Fibroblast of skin of abdomen (primary cell): Measurements from ENCODE around the gene PEF1.
A peak's percentile ranks its signal among the peaks of the same experiment; 100 is the strongest.

ENCODE experiments used
- DNase-seq: peaks from one replicate; pipeline ENCODE4 v3.0.0-alpha.2; 2013

Gene PEF1

GRCh38 chr1:31653717-31654473, 9.2 kb upstream of the PEF1 start:
- no peak for DNase-seq

- DNase-seq = no peak
Observed at GRCh38 chr1:31652891-31653499, 8.3 kb upstream of the PEF1 start.

- no peak for DNase-seq
Observed at GRCh38 chr1:31651766-31652165, 7.1 kb upstream of the PEF1 start.

- DNase-seq = no peak
Observed at GRCh38 chr1:31651089-31651420, 6.4 kb upstream of the PEF1 start.

- peak; percentile 15 for DNase-seq
Observed at GRCh38 chr1:31650161-31651088, 5.7 kb upstream of the PEF1 start.

GRCh38 chr1:31648641-31649357, 4.1 kb upstream of the PEF1 start:
- no peak for DNase-seq

- no peak for DNase-seq
Observed at GRCh38 chr1:31648190-31648589, 3.5 kb upstream of the PEF1 start.

- peak; percentile 80 for DNase-seq
Observed at GRCh38 chr1:31647106-31647505, 2.4 kb upstream of the PEF1 start.

GRCh38 chr1:31646259-31646960, 1.7 kb upstream of the PEF1 start:
- DNase-seq = no peak

- DNase-seq = no peak
Observed at GRCh38 chr1:31645274-31645568, 545 bp upstream of the PEF1 start.

- DNase-seq = no peak
Observed at GRCh38 chr1:31643976-31644559, 608 bp downstream of the PEF1 start.

- no peak for DNase-seq
Observed at GRCh38 chr1:31642897-31643296, 1.8 kb downstream of the PEF1 start.

- no peak for DNase-seq
Observed at GRCh38 chr1:31642366-31642765, 2.3 kb downstream of the PEF1 start.

- DNase-seq = no peak
Observed at GRCh38 chr1:31640964-31641363, 3.7 kb downstream of the PEF1 start.

- DNase-seq = no peak
Observed at GRCh38 chr1:31640179-31640578, 4.5 kb downstream of the PEF1 start.

- DNase-seq = peak; percentile 68
Observed at GRCh38 chr1:31639543-31639942, 5.1 kb downstream of the PEF1 start.

- no peak for DNase-seq
Observed at GRCh38 chr1:31637915-31638673, 6.6 kb downstream of the PEF1 start.

GRCh38 chr1:31633117-31633516, 11.6 kb downstream of the PEF1 start:
- no peak for DNase-seq

- DNase-seq = no peak
Observed at GRCh38 chr1:31632649-31633048, 12.0 kb downstream of the PEF1 start.

GRCh38 chr1:31628931-31629556, 15.6 kb downstream of the PEF1 start:
- DNase-seq = peak; percentile 19
